Measurements from ENCODE around the gene HESX1. TPM values are rescaled to one million over a fixed set of nuclear protein-coding genes. Genes with fewer than 3 reads are reported as not detected.
A peak's percentile ranks its signal among the peaks of the same experiment; 100 is the strongest.

The HESX1 gene
- total and polyA plus RNA-seq, 2 of the 13 experiments (the other 11 are each of a cell fraction or from before 2014, with no cell fraction given), result 0.57 to 0.75 TPM

- Histone ChIP-seq H4K20me1 (ENCODE audit: insufficient read depth, low read length) (no peaks in the 10 kb centered on the region), H2AFZ (ENCODE audit: low read length) (no peak overlapping the region), H3K79me2 (ENCODE audit: insufficient read depth, low read length) (no peaks in the 10 kb centered on the region), H3K9me3 (ENCODE audit: low read length) (no peaks in the 10 kb centered on the region), H3K9ac (ENCODE audit: insufficient read depth, low read depth, low read length) (no peak overlapping the region), H3K4me1 (ENCODE audit: insufficient read depth, low read length) (peaks cover 30% of the 10 kb centered on the region), H3K4me2 (ENCODE audit: low read depth, low read length) (peak overlapping the region; percentile 64; the same call in 1 of the 2 replicates), H3K27me3 (ENCODE audit: control insufficient read depth in 1 of 2, insufficient read depth in 2 of 2, low read length in 2 of 2) (peaks cover 5 to 64% of the 10 kb centered on the region in 2 experiments), H3K27ac (ENCODE audit: extremely low read length, insufficient read depth, low read length) (no peak overlapping the region), H3K4me3 (replicated peaks in 1 of 3; ENCODE audit: insufficient read depth in 1 of 3, low read depth in 2 of 3, low read length in 3 of 3) (peak overlapping the region in 2 of 3 experiments; percentile 69 to 77; a peak in 2 of 6 replicates), H3K36me3 (replicated peaks in 1 of 2; ENCODE audit: control insufficient read depth in 1 of 2, insufficient read depth in 2 of 2, low read length in 2 of 2) (no peaks in the 10 kb centered on the region)
- intact Hi-C loops (cut with micrococcal nuclease; ENCODE audit: unreplicated experiment) (no loop called here), in situ Hi-C loops (cut with HindIII; ENCODE audit: extremely low pct_ligation_motif_present, low pct_unique_long_range_greater_than_20kb) (no loop called here)
- ATAC-seq, result no peak
- TF ChIP-seq ZNF883 (CRISPR knock-in tag; IDR thresholded peaks at IDR 0.05; ENCODE audit: not compliant biosample characterization) (no peak), ZNF768 (CRISPR knock-in tag; IDR thresholded peaks at IDR 0.05) (no peak), XBP1 (CRISPR knock-in tag; IDR thresholded peaks at IDR 0.05) (no peak), ZNF709 (CRISPR knock-in tag; IDR thresholded peaks at IDR 0.05) (no peak), ZNF431 (CRISPR knock-in tag; IDR thresholded peaks at IDR 0.05; ENCODE audit: borderline replicate concordance, low read depth) (no peak), ZNF510 (CRISPR knock-in tag; IDR thresholded peaks at IDR 0.05; ENCODE audit: low read depth) (no peak), ZEB1 (IDR thresholded peaks at IDR 0.05; ENCODE audit: insufficient replicate concordance, low read depth) (no peak), ZNF660 (CRISPR knock-in tag; IDR thresholded peaks at IDR 0.05; ENCODE audit: borderline replicate concordance, low read depth) (no peak)
- TF ChIP-seq, protein P1, sequence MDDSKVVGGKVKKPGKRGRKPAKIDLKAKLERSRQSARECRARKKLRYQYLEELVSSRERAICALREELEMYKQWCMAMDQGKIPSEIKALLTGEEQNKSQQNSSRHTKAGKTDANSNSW (CRISPR knock-in tag; IDR thresholded peaks at IDR 0.05; ENCODE audit: borderline replicate concordance), result no peak
- TF ChIP-seq, protein P2, sequence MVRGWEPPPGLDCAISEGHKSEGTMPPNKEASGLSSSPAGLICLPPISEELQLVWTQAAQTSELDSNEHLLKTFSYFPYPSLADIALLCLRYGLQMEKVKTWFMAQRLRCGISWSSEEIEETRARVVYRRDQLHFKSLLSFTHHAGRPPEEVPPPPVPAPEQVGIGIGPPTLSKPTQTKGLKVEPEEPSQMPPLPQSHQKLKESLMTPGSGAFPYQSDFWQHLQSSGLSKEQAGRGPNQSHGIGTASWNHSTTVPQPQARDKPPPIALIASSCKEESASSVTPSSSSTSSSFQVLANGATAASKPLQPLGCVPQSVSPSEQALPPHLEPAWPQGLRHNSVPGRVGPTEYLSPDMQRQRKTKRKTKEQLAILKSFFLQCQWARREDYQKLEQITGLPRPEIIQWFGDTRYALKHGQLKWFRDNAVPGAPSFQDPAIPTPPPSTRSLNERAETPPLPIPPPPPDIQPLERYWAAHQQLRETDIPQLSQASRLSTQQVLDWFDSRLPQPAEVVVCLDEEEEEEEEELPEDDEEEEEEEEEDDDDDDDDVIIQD (CRISPR knock-in tag; IDR thresholded peaks at IDR 0.05; ENCODE audit: low read depth), result no peak
- WGBS (ENCODE audit: low lambda C conversion rate), result 28% methylated on average over 4 of the region's 4 CpGs
- DNase-seq (ENCODE audit: low spot score), result no peak
- ChIA-PET POLR2A (no interaction called here), CTCF (ENCODE audit: low intra/inter-chr PET ratio, low total read pairs) (no interaction called here)
- BruUV-seq (replicated peaks), result no TSS peak
- FAIRE-seq, result no peak
Measured at GRCh38 chr3:57165641-57166040, 34.1 kb downstream of the HESX1 start.
